ENCODE results near the gene MTR. TPM values are rescaled to one million over a fixed set of nuclear protein-coding genes. Genes with fewer than 3 reads are reported as not detected.

MTR gene
- polyA plus RNA-seq, 2 of the 4 experiments (the other 2 are of a cell fraction), result 6.2 to 12.7 TPM

DNA sequence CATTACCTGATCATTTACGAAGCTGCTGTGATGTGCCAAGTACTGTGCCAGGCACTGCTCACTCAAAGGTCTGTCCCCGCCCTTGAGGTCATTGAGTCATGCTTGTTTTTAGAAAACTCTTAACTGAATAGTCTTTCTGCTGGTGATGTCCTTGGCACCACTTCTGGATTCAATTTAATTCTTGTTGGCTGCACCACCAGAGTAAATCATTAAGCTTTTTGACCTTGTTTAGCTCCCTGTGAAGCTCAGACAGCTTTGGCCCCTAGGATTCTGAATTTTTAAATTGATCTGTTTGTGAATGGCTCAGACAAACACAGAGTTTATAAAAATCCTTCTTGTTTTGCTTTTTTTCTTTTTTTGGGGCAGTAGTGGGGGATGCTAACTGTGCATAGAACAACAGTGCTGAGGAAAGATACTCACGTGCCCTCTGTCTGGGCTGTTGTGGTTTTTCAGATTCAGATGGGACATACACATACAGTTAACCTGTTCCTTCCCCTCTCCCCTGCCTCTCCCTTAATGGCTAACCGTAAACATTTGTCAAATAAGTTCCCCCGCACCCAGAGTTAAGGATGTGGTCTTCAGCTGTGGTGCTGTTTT is 67.6 kb downstream of the MTR start:
- TF ChIP-seq MAFK (IDR thresholded peaks at IDR 0.05; ENCODE audit: partially characterized antibody) (no peak), HDAC2 (IDR thresholded peaks at IDR 0.05) (no peak), MYC (IDR thresholded peaks at IDR 0.05; ENCODE audit: borderline replicate concordance, low read length) (no peak), ZSCAN20 (CRISPR knock-in tag; IDR thresholded peaks at IDR 0.05) (no peak), CBX8 (IDR thresholded peaks at IDR 0.05) (no peak), GATA3 (IDR thresholded peaks at IDR 0.05; ENCODE audit: borderline replicate concordance) (no peak)
- TF ChIP-seq, protein P1, sequence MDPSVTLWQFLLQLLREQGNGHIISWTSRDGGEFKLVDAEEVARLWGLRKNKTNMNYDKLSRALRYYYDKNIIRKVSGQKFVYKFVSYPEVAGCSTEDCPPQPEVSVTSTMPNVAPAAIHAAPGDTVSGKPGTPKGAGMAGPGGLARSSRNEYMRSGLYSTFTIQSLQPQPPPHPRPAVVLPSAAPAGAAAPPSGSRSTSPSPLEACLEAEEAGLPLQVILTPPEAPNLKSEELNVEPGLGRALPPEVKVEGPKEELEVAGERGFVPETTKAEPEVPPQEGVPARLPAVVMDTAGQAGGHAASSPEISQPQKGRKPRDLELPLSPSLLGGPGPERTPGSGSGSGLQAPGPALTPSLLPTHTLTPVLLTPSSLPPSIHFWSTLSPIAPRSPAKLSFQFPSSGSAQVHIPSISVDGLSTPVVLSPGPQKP (IDR thresholded peaks at IDR 0.05; ENCODE audit: low read depth, low read length), result no peak
- TF ChIP-seq, protein P2, sequence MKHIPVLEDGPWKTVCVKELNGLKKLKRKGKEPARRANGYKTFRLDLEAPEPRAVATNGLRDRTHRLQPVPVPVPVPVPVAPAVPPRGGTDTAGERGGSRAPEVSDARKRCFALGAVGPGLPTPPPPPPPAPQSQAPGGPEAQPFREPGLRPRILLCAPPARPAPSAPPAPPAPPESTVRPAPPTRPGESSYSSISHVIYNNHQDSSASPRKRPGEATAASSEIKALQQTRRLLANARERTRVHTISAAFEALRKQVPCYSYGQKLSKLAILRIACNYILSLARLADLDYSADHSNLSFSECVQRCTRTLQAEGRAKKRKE (CRISPR knock-in tag; IDR thresholded peaks at IDR 0.05; ENCODE audit: low read depth), result no peak
- TF ChIP-seq, protein P3, sequence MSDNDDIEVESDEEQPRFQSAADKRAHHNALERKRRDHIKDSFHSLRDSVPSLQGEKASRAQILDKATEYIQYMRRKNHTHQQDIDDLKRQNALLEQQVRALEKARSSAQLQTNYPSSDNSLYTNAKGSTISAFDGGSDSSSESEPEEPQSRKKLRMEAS (IDR thresholded peaks at IDR 0.05), result no peak
- no peak for DNase-seq (ENCODE audit: low read depth in 1 of 2, low spot score in 1 of 2)
- no peak overlapping the region for H3K27ac ChIP-seq
- ChIA-PET CTCF (no interaction called here), POLR2A (no interaction called here)
- ATAC-seq, result no peak; a peak in 1 of 6 replicates
- H3K9me3 ChIP-seq, result no peaks in the 10 kb centered on the region
- no peak overlapping the region for H3K4me3 ChIP-seq
- no peak for FAIRE-seq
- 0 out of 3 replicates have a peak, but pooled peaks cover 8% of the 10 kb centered on the region for H3K4me1 ChIP-seq
- no peak overlapping the region for H3K4me2 ChIP-seq
- WGBS (ENCODE audit: missing lambda C conversion rate), result 86% methylated on average over 5 of the region's 5 CpGs

- H3K9me3 ChIP-seq, result no peaks in the 10 kb centered on the region
- POLR2A ChIA-PET, result no interaction called here
- no peak overlapping the region for H3K27ac ChIP-seq
- no peak overlapping the region for H3K4me3 ChIP-seq
- no peak overlapping the region for H3K4me2 ChIP-seq
- FAIRE-seq, result no peak
- TF ChIP-seq, protein P4, sequence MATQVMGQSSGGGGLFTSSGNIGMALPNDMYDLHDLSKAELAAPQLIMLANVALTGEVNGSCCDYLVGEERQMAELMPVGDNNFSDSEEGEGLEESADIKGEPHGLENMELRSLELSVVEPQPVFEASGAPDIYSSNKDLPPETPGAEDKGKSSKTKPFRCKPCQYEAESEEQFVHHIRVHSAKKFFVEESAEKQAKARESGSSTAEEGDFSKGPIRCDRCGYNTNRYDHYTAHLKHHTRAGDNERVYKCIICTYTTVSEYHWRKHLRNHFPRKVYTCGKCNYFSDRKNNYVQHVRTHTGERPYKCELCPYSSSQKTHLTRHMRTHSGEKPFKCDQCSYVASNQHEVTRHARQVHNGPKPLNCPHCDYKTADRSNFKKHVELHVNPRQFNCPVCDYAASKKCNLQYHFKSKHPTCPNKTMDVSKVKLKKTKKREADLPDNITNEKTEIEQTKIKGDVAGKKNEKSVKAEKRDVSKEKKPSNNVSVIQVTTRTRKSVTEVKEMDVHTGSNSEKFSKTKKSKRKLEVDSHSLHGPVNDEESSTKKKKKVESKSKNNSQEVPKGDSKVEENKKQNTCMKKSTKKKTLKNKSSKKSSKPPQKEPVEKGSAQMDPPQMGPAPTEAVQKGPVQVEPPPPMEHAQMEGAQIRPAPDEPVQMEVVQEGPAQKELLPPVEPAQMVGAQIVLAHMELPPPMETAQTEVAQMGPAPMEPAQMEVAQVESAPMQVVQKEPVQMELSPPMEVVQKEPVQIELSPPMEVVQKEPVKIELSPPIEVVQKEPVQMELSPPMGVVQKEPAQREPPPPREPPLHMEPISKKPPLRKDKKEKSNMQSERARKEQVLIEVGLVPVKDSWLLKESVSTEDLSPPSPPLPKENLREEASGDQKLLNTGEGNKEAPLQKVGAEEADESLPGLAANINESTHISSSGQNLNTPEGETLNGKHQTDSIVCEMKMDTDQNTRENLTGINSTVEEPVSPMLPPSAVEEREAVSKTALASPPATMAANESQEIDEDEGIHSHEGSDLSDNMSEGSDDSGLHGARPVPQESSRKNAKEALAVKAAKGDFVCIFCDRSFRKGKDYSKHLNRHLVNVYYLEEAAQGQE (IDR thresholded peaks at IDR 0.05), result no peak
- no peak for TF ChIP-seq ZSCAN20 (CRISPR knock-in tag; IDR thresholded peaks at IDR 0.05)
- TF ChIP-seq JUN (IDR thresholded peaks at IDR 0.05), result no peak
- TF ChIP-seq USF2 (IDR thresholded peaks at IDR 0.05), result no peak
- no peak for TF ChIP-seq TP53 (CRISPR knock-in tag; IDR thresholded peaks at IDR 0.05)
- TF ChIP-seq SREBF2 (IDR thresholded peaks at IDR 0.05), result no peak
- TF ChIP-seq HOXA7 (CRISPR knock-in tag; IDR thresholded peaks at IDR 0.05), result no peak
- no peak for ATAC-seq
- H3K4me1 ChIP-seq, result 0 out of 3 replicates have a peak, but pooled peaks cover 8% of the 10 kb centered on the region
- CTCF ChIA-PET, result no interaction called here
- no peak for DNase-seq (ENCODE audit: low read depth in 1 of 2, low spot score in 1 of 2)
- 83% methylated on average over 3 of the region's 3 CpGs for WGBS (ENCODE audit: missing lambda C conversion rate)
Observed at GRCh38 chr1:236864211-236864610, 69.1 kb downstream of the MTR start.
